NOMO-1 treated with dmso at 0.1 percent for 144 hours (cell line): ENCODE measurements around the gene KMT2C.

ENCODE experiments used
- DNase-seq: peaks from one replicate; lab custom pipeline; 2025; ENCODE audit not compliant: unreplicated experiment; lab: John Stamatoyannopoulos, UW

KMT2C gene

GRCh38 chr7:152115021-152115718, 320.6 kb downstream of the KMT2C start:
- no peak for DNase-seq

GRCh38 chr7:152112829-152113228, 323.0 kb downstream of the KMT2C start:
- no peak for DNase-seq

GRCh38 chr7:152108359-152108758, 327.4 kb downstream of the KMT2C start:
- no peak for DNase-seq

GRCh38 chr7:152107945-152108344, 327.9 kb downstream of the KMT2C start:
- DNase-seq: no peak

- DNase-seq: no peak
Measured at GRCh38 chr7:152106990-152107389, 328.8 kb downstream of the KMT2C start.

GRCh38 chr7:152105205-152105604, 330.6 kb downstream of the KMT2C start:
- DNase-seq: no peak

- no peak for DNase-seq
Measured at GRCh38 chr7:152103691-152104090, 332.1 kb downstream of the KMT2C start.

GRCh38 chr7:152103066-152103465, 332.7 kb downstream of the KMT2C start:
- no peak for DNase-seq

GRCh38 chr7:152097330-152097729, 338.5 kb downstream of the KMT2C start:
- DNase-seq: no peak

GRCh38 chr7:152095771-152096170, 340.0 kb downstream of the KMT2C start:
- DNase-seq: no peak

GRCh38 chr7:152093717-152094116, 342.1 kb downstream of the KMT2C start:
- DNase-seq: no peak

- DNase-seq: no peak
Measured at GRCh38 chr7:152090747-152091146, 345.1 kb downstream of the KMT2C start.

- DNase-seq: no peak
Measured at GRCh38 chr7:152089183-152089582, 346.6 kb downstream of the KMT2C start.

GRCh38 chr7:152086513-152086912, 349.3 kb downstream of the KMT2C start:
- DNase-seq: no peak

- no peak for DNase-seq
Measured at GRCh38 chr7:152085131-152085530, 350.7 kb downstream of the KMT2C start.
